ENCODE results near the gene SAMHD1. TPM values are rescaled to one million over a fixed set of nuclear protein-coding genes. Genes with fewer than 3 reads are reported as not detected.

Gene SAMHD1
- total RNA-seq, 1 experiment from 2014 or later: 54.3 TPM

GRCh38 chr20:36890586-36890985, 60.9 kb downstream of the SAMHD1 start:
- Mint-ChIP-seq H3K27me3 (ENCODE audit: unreplicated experiment) (no peaks in the 10 kb centered on the region), H3K4me3 (ENCODE audit: low read depth, unreplicated experiment) (no peak overlapping the region), H3K36me3 (ENCODE audit: insufficient read depth, unreplicated experiment) (peaks cover 2% of the 10 kb centered on the region), H3K9me3 (ENCODE audit: low read depth, unreplicated experiment) (no peaks in the 10 kb centered on the region), H3K4me1 (ENCODE audit: low read depth, unreplicated experiment) (peaks cover 19% of the 10 kb centered on the region), H3K27ac (ENCODE audit: unreplicated experiment) (no peak overlapping the region)
- TSS peak; percentile 32 for BruUV-seq (replicated peaks)
- CTCF ChIA-PET: no interaction called here
- DNase-seq: no peak
- intact Hi-C loops (cut with micrococcal nuclease; ENCODE audit: unreplicated experiment): no loop called here
- no peak for TF ChIP-seq CTCF (IDR thresholded peaks at IDR 0.05; ENCODE audit: unreplicated experiment)

GRCh38 chr20:36888880-36889516, 62.5 kb downstream of the SAMHD1 start:
- H3K9me3 Mint-ChIP-seq (ENCODE audit: low read depth, unreplicated experiment): no peaks in the 10 kb centered on the region
- BruUV-seq (replicated peaks): no TSS peak
- peaks cover 6% of the 10 kb centered on the region for H3K36me3 Mint-ChIP-seq (ENCODE audit: insufficient read depth, unreplicated experiment)
- DNase-seq: no peak
- peaks cover 31% of the 10 kb centered on the region for H3K4me1 Mint-ChIP-seq (ENCODE audit: low read depth, unreplicated experiment)
- CTCF ChIA-PET: interaction anchor here (1.2 kb wide), 1 partner anchor 116 kb away, joined by 3 read pairs; the partner anchor contains the start of gene DSN1
- intact Hi-C loops (cut with micrococcal nuclease; ENCODE audit: unreplicated experiment): loop anchor here (5.0 to 10.0 kb wide), 3 partner anchors 54 to 277 kb away; partner anchors contain the start of gene DSN1
- H3K27me3 Mint-ChIP-seq (ENCODE audit: unreplicated experiment): no peaks in the 10 kb centered on the region
- H3K4me3 Mint-ChIP-seq (ENCODE audit: low read depth, unreplicated experiment): no peak overlapping the region
- TF ChIP-seq CTCF (IDR thresholded peaks at IDR 0.05; ENCODE audit: unreplicated experiment): no peak
- H3K27ac Mint-ChIP-seq (ENCODE audit: unreplicated experiment): no peak overlapping the region

- Mint-ChIP-seq H3K27ac (ENCODE audit: unreplicated experiment) (no peak overlapping the region), H3K9me3 (ENCODE audit: low read depth, unreplicated experiment) (no peaks in the 10 kb centered on the region), H3K4me1 (ENCODE audit: low read depth, unreplicated experiment) (peaks cover 44% of the 10 kb centered on the region), H3K36me3 (ENCODE audit: insufficient read depth, unreplicated experiment) (peaks cover 6% of the 10 kb centered on the region), H3K27me3 (ENCODE audit: unreplicated experiment) (no peaks in the 10 kb centered on the region), H3K4me3 (ENCODE audit: low read depth, unreplicated experiment) (no peak overlapping the region)
- no TSS peak for BruUV-seq (replicated peaks)
- no peak for TF ChIP-seq CTCF (IDR thresholded peaks at IDR 0.05; ENCODE audit: unreplicated experiment)
- intact Hi-C loops (cut with micrococcal nuclease; ENCODE audit: unreplicated experiment): loop anchor here (2.0 to 10.0 kb wide), 4 partner anchors 53 to 275 kb away; partner anchors contain the start of gene DSN1
- no peak for DNase-seq
- CTCF ChIA-PET: interaction anchor here (0.6 to 2.0 kb wide), 3 partner anchors 79 to 114 kb away, joined by 3 to 10 read pairs (median 3); partner anchors contain the start of gene DSN1
These were observed 63.8 kb downstream of the SAMHD1 start for GRCh38 chr20:36887752-36888090.

- peaks cover 48% of the 10 kb centered on the region for H3K4me1 Mint-ChIP-seq (ENCODE audit: low read depth, unreplicated experiment)
- peak; percentile 97 for DNase-seq
- H3K9me3 Mint-ChIP-seq (ENCODE audit: low read depth, unreplicated experiment): no peaks in the 10 kb centered on the region
- CTCF ChIA-PET: interaction anchor here (0.6 to 2.0 kb wide), 4 partner anchors 24 to 95 kb away, joined by 3 to 10 read pairs (median 4); a partner anchor contains a TSS
- BruUV-seq (replicated peaks): no TSS peak
- no peaks in the 10 kb centered on the region for H3K27me3 Mint-ChIP-seq (ENCODE audit: unreplicated experiment)
- H3K27ac Mint-ChIP-seq (ENCODE audit: unreplicated experiment): no peak overlapping the region
- TF ChIP-seq CTCF (IDR thresholded peaks at IDR 0.05; ENCODE audit: unreplicated experiment): peak; percentile 98
- peaks cover 8% of the 10 kb centered on the region for H3K36me3 Mint-ChIP-seq (ENCODE audit: insufficient read depth, unreplicated experiment)
- H3K4me3 Mint-ChIP-seq (ENCODE audit: low read depth, unreplicated experiment): no peak overlapping the region
- intact Hi-C loops (cut with micrococcal nuclease; ENCODE audit: unreplicated experiment): loop anchor here (2.0 to 10.0 kb wide), 4 partner anchors 52 to 275 kb away; partner anchors contain the start of gene DSN1
These were observed 64.4 kb downstream of the SAMHD1 start for GRCh38 chr20:36886859-36887751.
